Stimulated activated CD4-positive, alpha-beta T cell treated with anti-CD3 and anti-CD28 coated beads, Interleukin-1b, Interleukin-23, amount 100 ng/mL, for 24 hours (primary cell): ENCODE measurements around the gene PDE6D.

Experiments used
- DNase-seq, 4 experiments: peaks; one replicate each; pipeline ENCODE4 v3.0.0-alpha.2; 2020; ENCODE audit warnings: low read depth in 4 of 4, low spot score in 1 of 4

The PDE6D gene

DNA sequence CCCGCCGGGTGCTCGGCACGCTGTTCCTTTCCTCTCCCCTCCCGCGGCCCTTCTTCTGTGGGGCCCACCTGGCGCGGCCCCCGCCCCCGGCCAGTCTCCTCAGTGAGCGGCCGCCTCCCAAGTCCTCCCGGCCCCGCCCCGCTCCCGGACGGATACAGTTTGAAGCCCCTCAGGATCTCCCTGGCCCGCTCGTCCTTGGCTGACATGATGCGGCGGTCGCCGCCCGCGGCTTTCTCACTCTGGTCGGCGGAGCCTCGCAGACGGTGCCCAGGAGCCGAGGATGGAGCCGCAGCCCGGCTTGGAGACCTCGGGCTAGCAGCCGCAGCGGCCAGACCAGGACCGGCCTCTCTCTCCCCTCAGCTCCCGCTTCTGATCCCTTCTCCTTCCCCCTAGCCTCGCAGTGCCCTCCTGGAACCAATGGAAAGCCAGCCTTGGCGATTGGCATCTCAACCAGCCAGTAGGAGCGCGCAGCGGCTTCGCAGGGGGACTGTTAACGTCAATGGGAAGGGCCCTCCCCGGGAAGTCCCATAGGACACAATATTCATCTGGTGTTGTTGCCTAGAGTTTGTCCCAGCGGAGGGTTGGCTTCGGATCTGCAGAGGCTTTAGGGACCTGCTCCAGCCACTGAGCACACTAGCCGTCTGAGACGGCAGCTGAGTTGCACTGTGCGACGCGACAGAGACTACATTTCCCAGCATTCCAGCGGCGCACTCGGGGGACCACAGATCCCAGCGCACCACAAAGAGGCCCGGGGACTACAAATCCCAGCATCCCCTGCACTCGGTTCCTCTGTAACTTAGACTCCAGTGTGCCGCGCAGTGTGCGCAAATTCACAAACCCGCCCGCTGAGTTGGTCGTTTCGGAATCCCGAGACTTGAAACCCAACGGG, at the start of gene PDE6D:
Gene PDE6D, minus strand, starts transcription at position 374 of the 889 bp plus-strand sequence. Its CDS starts 168 bp downstream, at position 206.
- peak; percentile 82 to 96 (median 93) for DNase-seq

DNA sequence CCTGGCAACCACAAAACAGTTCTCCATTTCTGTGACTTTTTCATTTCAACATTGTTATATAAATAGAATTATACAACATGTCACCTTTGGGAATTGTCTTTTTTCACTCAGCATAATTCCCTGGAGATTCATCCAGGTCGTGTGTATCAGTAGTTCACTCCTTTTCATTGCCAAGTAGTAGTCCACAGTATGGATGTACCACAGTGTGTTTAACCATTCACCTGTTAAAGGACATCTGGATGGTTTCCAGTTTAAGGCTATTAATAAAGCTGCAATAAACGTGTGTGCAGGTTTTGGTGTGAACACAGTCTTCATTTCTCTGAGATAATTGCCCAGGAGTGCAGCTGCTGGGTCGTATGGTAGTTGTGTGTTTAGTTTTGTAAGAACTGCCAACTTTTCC, 40.8 kb upstream of the PDE6D start:
- DNase-seq = no peak

- no peak for DNase-seq
Measured at GRCh38 chr2:231820786-231821303, 39.8 kb upstream of the PDE6D start.

DNA sequence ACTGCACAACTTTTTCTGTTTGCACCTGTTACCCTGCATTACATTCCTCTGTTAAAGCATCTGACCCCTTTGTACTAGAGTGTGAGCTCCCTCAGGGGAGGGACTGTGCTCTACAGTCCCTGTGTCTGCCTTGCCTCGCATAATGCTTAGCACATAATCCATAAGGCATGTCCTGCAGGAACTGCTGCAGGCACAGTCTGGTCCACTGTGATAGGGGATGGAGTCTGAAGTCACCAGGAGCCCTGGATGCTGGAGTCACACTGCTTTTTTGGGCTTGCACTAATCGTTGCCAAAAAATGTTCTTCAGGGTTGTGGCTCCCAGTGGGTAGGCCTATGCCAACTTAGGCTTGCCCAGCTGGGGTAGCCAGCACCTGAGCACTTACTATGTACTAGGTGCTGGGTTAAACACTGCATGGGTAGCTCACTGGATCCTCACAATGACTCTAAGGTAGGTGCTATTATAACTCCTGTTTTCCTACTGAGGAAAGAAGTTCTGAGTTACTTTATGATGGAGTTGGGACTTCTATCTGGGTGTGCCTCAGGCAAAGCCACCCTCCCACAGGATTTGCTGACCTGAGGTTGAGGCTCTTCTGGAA, 38.5 kb upstream of the PDE6D start:
- no peak for DNase-seq

DNA sequence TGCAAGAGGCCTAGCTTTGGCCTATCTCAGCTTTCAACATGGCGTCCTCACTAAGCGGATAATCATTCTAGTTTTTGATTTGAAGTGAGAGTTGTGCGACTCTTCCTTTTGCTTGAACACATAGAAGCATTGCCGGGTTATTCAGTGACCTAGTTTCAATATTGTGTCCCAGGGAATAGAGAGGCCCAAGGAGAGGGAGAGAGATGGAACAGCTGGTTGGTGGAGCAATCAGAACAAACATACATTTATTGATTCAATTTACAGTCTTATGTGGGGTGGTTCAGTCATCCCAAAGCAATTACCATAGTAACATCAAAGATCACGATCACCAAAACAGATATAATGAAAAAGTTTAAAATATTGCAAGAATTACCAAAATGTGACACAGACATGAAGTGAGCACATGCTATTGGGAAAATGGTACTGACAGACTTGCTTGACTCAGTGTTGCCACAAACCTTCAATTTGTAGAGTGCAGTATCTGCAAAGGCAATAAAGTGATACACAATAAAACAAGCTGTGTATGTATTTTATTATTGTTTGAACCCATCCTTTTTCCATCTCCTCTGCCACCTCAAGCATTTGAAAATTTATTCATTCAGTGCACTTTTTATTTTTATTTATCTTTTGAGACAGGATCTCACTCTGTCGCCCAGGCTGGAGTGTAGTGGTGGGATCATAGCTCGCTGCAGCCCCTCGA, 35.4 kb upstream of the PDE6D start:
- DNase-seq = no peak

DNA sequence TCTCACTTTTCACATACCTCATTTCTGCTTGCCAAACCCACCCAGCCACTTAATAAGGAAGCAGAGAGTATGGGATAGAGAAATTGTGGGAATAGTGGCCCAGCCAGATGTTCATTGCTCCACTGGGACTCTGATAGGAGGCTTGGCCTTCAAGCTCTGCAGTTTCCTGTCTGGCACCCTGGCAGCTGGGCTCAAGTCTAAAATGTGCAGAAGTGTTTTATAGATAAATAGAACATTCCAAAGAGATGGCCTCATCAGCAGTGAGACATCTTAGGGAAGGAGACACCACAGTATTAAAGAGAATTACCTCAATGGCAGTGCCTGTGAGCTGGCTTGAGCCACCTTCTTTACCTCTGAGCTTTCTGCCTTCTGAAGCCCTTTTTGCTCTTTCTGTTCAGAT, 29.8 kb upstream of the PDE6D start:
- DNase-seq = no peak

- no peak for DNase-seq
Measured at GRCh38 chr2:231807020-231807419, 25.9 kb upstream of the PDE6D start.

DNA sequence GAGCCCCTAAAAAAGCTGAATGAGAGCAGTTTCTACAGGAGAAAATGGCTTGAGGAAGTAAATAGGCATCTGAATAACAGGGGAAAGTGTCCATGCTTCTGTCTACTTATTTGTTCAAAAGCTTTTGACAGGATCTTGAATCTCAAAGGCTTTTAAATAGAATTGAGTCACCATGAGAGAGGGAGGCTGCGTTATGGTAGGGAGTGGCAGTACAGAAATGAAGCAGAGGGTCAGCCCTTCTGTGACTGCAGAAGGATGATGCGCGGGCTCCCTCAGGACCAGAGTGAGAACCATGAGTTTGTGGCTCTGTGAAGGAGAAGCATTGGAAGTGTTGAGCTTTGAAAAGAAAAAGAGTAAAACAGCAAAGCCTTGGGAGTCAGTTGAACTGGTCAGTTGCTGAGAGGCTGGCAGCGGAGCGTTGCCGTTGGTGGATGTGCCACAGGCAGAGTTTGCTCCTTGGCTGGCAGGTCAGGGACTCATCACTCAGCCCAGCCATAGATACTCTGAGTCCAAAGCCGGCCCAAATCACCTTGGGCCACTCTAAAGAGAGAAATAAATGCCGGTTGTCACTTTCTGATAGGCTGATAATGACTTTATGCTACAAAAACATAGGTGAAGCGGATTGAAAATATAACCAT, 22.5 kb upstream of the PDE6D start:
- DNase-seq = no peak

- DNase-seq = no peak
Measured at GRCh38 chr2:231800493-231801091, 19.5 kb upstream of the PDE6D start.

- DNase-seq = no peak
Measured at GRCh38 chr2:231795525-231796327, 14.6 kb upstream of the PDE6D start.

DNA sequence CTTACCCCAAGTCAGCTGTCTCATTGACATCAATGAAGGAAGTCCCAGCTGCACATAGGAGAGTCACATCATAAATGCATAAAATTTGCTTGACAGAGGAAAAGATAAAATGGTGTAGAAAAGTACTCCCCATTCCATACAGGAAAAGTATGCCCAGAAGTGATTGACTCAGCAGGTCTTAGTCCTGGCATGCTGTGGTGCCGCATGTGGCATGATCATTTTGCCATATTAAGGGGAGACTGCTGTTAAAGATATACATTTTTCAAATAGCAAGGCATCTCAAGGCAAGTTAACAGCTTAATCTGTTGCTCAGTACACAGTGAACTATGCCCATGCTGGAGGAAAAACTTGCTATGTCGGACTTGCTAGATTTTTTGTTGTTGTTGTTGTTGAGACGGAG, 13.3 kb upstream of the PDE6D start:
- no peak for DNase-seq

GRCh38 chr2:231791107-231791506, 10.0 kb upstream of the PDE6D start:
- DNase-seq = no peak

DNA sequence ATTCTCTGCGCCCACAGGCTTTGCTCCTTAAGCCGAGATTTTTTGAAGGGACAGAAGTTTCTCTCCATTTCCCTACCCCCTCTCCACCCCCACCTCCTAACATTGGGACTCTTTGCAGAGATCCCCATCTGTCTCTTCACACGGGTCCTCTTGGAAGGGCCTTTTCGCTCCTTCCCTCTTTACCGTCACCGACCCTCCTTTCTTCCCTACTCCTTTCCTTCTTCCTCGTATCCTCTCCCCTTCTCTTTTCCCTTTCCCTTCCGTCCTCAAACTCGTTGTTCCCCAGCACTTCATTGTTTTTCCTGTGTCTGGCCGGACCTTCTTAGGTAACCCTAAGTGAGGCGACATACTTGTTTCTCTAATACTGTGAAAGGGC, 5.8 kb upstream of the PDE6D start:
- DNase-seq = no peak

GRCh38 chr2:231786177-231786916, 5.3 kb upstream of the PDE6D start, which contains the start of gene COPS7B:
TSS of gene COPS7B (plus strand) at chr2:231786445. CDS start at chr2:231788571, 2,126 bp downstream.
- DNase-seq = peak; percentile 68 to 85 (median 75)

GRCh38 chr2:231785822-231786176, 4.7 kb upstream of the PDE6D start:
- no peak for DNase-seq

DNA sequence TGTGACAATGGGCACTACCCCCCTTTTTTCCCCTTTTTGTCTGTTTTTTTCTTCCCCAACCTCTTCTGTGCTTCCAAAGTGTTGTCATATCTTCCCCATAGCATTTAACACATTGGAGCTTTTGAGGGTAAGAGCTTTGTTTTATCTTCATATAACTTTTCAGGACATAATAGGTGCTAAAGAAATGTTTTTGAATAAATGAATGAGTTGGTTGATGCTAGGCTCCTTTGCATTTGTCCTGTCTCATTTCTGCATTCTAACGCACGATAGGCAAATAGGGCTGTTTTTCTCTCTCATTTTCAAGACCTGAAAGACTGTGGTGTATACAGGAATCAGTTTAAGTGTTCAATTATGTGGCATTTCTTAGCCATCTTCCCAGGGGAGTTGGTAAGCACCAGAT, 4.3 kb upstream of the PDE6D start:
- no peak for DNase-seq

DNA sequence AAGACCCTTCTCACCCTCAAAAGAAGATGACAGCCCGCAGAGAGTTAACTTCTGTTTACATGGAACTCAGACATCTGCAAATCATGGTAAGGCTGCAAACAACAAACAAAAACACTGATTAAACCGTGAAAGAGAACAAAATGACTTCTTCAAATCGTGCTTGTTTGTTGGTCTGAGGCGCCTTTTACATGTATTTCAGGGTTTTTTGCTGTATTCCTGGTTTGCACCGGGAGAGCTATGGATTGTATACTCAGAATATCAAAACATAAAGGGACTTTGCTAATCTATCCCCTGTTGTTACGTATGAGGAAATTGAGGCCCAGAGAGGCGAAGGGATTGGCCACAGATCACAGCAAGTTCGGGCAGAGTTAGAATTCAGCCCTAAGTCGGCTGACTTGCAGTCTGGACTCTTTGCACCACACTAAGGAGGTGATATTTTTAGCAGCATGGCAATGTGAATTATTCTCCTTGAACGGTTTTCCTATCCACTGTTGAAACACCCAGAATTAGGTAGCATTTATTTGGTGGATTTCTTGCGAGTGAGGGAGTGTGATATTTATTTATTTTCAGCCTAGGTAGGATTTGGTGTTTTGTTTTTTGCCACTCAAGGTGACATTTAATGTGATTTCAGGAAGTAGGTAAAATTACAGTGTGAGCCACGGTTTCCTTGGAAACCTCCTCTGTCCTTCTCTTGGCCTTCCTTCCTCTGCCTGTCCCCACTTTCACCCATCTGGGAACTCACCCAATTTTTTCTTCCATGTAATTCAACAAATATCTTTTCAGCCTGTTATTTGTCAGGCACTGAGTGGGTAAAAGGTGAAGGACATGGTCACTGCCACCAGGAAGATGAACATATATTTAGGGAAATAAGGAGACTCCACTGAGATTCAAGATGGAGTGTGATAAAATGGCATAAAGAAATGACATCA, 980 bp upstream of the PDE6D start:
- DNase-seq = peak in 1 of 4 experiments; percentile 3
